H9 (cell line): ENCODE data around the gene AGO1. TPM values are rescaled to one million over a fixed set of nuclear protein-coding genes. Genes with fewer than 3 reads are reported as not detected.
A peak's percentile ranks its signal among the peaks of the same experiment; 100 is the strongest.

Source experiments
- DNase-seq: peaks from one replicate; pipeline ENCODE4 v3.0.0-alpha.2; 2017
- H2AFZ ChIP-seq: one replicate; pipeline ENCODE4 v1.6.1; 2013; ENCODE audit warnings: mild to moderate bottlenecking, low read length, control low read depth, moderate library complexity
- H2AK5ac ChIP-seq: 2 replicates; pipeline ENCODE4 v1.6.1; 2013; ENCODE audit warnings: low read length, control low read depth, mixed read lengths; ENCODE audit not compliant: insufficient read length
- H2BK120ac ChIP-seq: one replicate; pipeline ENCODE4 v1.6.1; 2013; ENCODE audit warnings: low read depth, mild to moderate bottlenecking, low read length, control low read depth, inconsistent platforms; ENCODE audit not compliant: poor library complexity, severe bottlenecking
- H2BK12ac ChIP-seq: 2 replicates; pipeline ENCODE4 v1.6.1; 2013; ENCODE audit warnings: low read length, control low read depth, mixed read lengths, low read depth; ENCODE audit not compliant: insufficient read length
- H2BK15ac ChIP-seq: 2 replicates; pipeline ENCODE4 v1.6.1; 2013; ENCODE audit warnings: low read depth, low read length, control low read depth
- H2BK20ac ChIP-seq: one replicate; pipeline ENCODE4 v1.6.1; 2013; ENCODE audit warnings: low read depth, mild to moderate bottlenecking, low read length, control low read depth, inconsistent platforms; ENCODE audit not compliant: poor library complexity, severe bottlenecking
- H2BK5ac ChIP-seq: 2 replicates; pipeline ENCODE4 v1.6.1; 2013; ENCODE audit warnings: low read length, control low read depth, mixed read lengths; ENCODE audit not compliant: insufficient read length
- H3K14ac ChIP-seq: 2 replicates; pipeline ENCODE4 v1.6.1; 2013; ENCODE audit warnings: low read length, control low read depth; ENCODE audit not compliant: insufficient read depth
- H3K18ac ChIP-seq: 2 replicates; pipeline ENCODE4 v1.6.1; 2013; ENCODE audit warnings: low read depth, mild to moderate bottlenecking, mixed read lengths, low read length, control low read depth; ENCODE audit not compliant: insufficient read length
- H3K23ac ChIP-seq: 2 replicates; pipeline ENCODE4 v1.6.1; 2013; ENCODE audit warnings: low read length, control low read depth, mixed read lengths, low read depth; ENCODE audit not compliant: insufficient read length
- H3K23me2 ChIP-seq: 2 replicates; pipeline ENCODE4 v1.6.1; 2013; ENCODE audit warnings: low read depth, mild to moderate bottlenecking, mixed read lengths, low read length, control low read depth; ENCODE audit not compliant: insufficient read length, poor library complexity, severe bottlenecking
- H3K27ac ChIP-seq: 2 replicates; pipeline ENCODE4 v1.5.1; 2013; ENCODE audit warnings: low read length, control low read depth, mixed read lengths, low read depth; ENCODE audit not compliant: insufficient read length
- H3K27me3 ChIP-seq: 2 replicates; pipeline ENCODE4 v1.6.1; 2013; ENCODE audit warnings: low read length, control low read depth, inconsistent platforms; ENCODE audit not compliant: insufficient read depth
- H3K4ac ChIP-seq: 2 replicates; pipeline ENCODE4 v1.6.1; 2013; ENCODE audit warnings: low read depth, mild to moderate bottlenecking, control low read depth, inconsistent platforms, low read length, moderate library complexity
- H3K4me1 ChIP-seq: 2 replicates; pipeline ENCODE4 v1.6.1; 2013; ENCODE audit warnings: low read length, control low read depth, inconsistent platforms; ENCODE audit not compliant: insufficient read depth
- H3K4me2 ChIP-seq: 2 replicates; pipeline ENCODE4 v1.6.1; 2013; ENCODE audit warnings: low read length, control low read depth, mixed read lengths; ENCODE audit not compliant: insufficient read length, insufficient read depth
- H3K56ac ChIP-seq: 2 replicates; pipeline ENCODE4 v1.6.1; 2013; ENCODE audit warnings: low read depth, mild to moderate bottlenecking, mixed read lengths, low read length, control low read depth; ENCODE audit not compliant: insufficient read length
- H3K79me1 ChIP-seq: 2 replicates; pipeline ENCODE4 v1.6.1; 2013; ENCODE audit warnings: low read depth, mild to moderate bottlenecking, moderate library complexity, low read length, control low read depth, inconsistent platforms; ENCODE audit not compliant: insufficient read depth, poor library complexity, severe bottlenecking
- H3K79me2 ChIP-seq: 2 replicates; pipeline ENCODE4 v1.6.1; 2013; ENCODE audit warnings: low read length, control low read depth, inconsistent platforms; ENCODE audit not compliant: insufficient read depth
- H3K9ac ChIP-seq: 2 replicates; pipeline ENCODE4 v1.6.1; 2013; ENCODE audit warnings: low read length, control low read depth, mixed read lengths; ENCODE audit not compliant: insufficient read length; ENCODE audit errors: extremely low read depth
- H3K9me3 ChIP-seq: one replicate; pipeline ENCODE4 v1.6.1; 2013; ENCODE audit warnings: low read depth, low read length, inconsistent platforms; ENCODE audit not compliant: control insufficient read depth
- H3T11ph ChIP-seq: one replicate; pipeline ENCODE4 v1.6.1; 2013; ENCODE audit warnings: mild to moderate bottlenecking, low read length, control low read depth, inconsistent platforms
- H4K20me1 ChIP-seq: one replicate; pipeline ENCODE4 v1.6.1; 2013; ENCODE audit not compliant: control insufficient read depth, insufficient read length, insufficient read depth
- H4K5ac ChIP-seq: 2 replicates; pipeline ENCODE4 v1.6.1; 2013; ENCODE audit warnings: low read depth, mild to moderate bottlenecking, mixed read lengths, low read length, control low read depth; ENCODE audit not compliant: insufficient read length
- H4K8ac ChIP-seq: replicated peaks from 2 replicates; pipeline ENCODE4 v1.6.1; 2013; ENCODE audit warnings: low read length, control low read depth, mixed read lengths, low read depth; ENCODE audit not compliant: insufficient read length
- H4K91ac ChIP-seq: 2 replicates; pipeline ENCODE4 v1.6.1; 2013; ENCODE audit warnings: low read depth, mild to moderate bottlenecking, moderate library complexity, mixed read lengths, low read length, control low read depth; ENCODE audit not compliant: insufficient read length
- H3K27ac Mint-ChIP-seq, 3 experiments: 2 replicates in 2 of 3; 3 replicates in 1 of 3; pipeline ENCODE4 v1.8.0; 2020 to 2021; ENCODE audit warnings: mixed read lengths in 3 of 3, mild to moderate bottlenecking in 1 of 3, moderate library complexity in 1 of 3
- H3K27me3 Mint-ChIP-seq: 2 replicates; pipeline ENCODE4 v1.8.0; 2021; ENCODE audit warnings: low read depth, mild to moderate bottlenecking, moderate library complexity, mixed read lengths
- H3K36me3 Mint-ChIP-seq, 3 experiments: 2 replicates in 2 of 3; 3 replicates in 1 of 3; pipeline ENCODE4 v1.8.0; 2020 to 2021; ENCODE audit warnings: low read depth in 3 of 3, mixed read lengths in 3 of 3; ENCODE audit not compliant: insufficient read depth in 1 of 3
- H3K4me1 Mint-ChIP-seq, 2 experiments: 2 replicates each; pipeline ENCODE4 v1.8.0; 2020; ENCODE audit warnings: mixed read lengths in 2 of 2
- H3K4me3 Mint-ChIP-seq, 2 experiments: 2 replicates in 1 of 2; 3 replicates in 1 of 2; pipeline ENCODE4 v1.8.0; 2020 to 2021; ENCODE audit warnings: mild to moderate bottlenecking in 2 of 2, mixed read lengths in 2 of 2, moderate library complexity in 1 of 2
- H3K9me3 Mint-ChIP-seq, 2 experiments: 2 replicates in 1 of 2; 3 replicates in 1 of 2; pipeline ENCODE4 v1.8.0; 2020; ENCODE audit warnings: mild to moderate bottlenecking in 2 of 2, mixed read lengths in 2 of 2, moderate library complexity in 1 of 2
- WGBS: extraction: QIAGEN DNeasy Blood & Tissue Kit; methylation state at CpG from one replicate; pipeline ENCODE4 v1.1.7; 2013; ENCODE audit warnings: missing lambda C conversion rate, low lambda C conversion rate, mixed read lengths; ENCODE audit not compliant: insufficient read length; ENCODE audit errors: extremely low coverage; 5-methylcytosine and 5-hydroxymethylcytosine counted together
- total RNA-seq: library from RNA; stranded (reverse); gene quantifications from 2 replicates; pipeline ENCODE4 v1.2.1, GENCODE V29; 2021
- TF ChIP-seq, protein P1 (sequence below): fragments of 200-600 bp; sonication (generic); conservative IDR thresholded peaks from 3 replicates; pipeline ENCODE4 v1.8.0; 2021; ENCODE audit warnings: antibody characterized with exemption, mild to moderate bottlenecking

Gene AGO1
- total RNA-seq, 1 experiment from 2014 or later: 74.2 TPM

DNA sequence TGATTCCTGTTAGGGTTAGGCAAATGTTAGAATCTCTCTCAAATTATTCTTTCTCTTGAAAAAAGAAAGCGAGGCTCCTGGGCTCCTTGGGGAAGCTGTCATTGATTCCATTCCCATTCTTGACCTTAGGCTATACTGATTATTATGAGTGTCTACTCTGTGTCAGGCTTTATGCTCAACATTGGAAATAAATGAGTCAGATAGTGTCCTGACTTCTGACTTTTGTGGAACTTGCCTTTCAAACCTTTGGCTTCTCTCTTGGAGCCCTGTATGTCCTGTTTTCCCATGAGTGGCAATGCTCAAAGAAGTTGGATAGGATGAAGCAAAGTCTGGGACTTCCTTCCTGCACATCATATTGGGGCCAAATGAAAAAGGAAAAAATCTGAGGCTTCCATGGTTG lies 11.6 kb downstream of the AGO1 start:
- no peak overlapping the region for H4K8ac ChIP-seq
- Mint-ChIP-seq H3K4me1 (no peaks in the 10 kb centered on the region), H3K36me3 (peaks cover 37 to 96% (median 83%) of the 10 kb centered on the region in 3 experiments; a peak in 6 of 7 replicates), H3K27ac (0 out of 7 replicates have a peak overlapping the region, but pooled peaks of 1 of the 3 experiments have one; percentile 20), H3K27me3 (no peaks in the 10 kb centered on the region), H3K9me3 (no peaks in the 10 kb centered on the region), H3K4me3 (no peak overlapping the region)
- H3K9ac ChIP-seq: no peak overlapping the region
- no peak overlapping the region for H3K23ac ChIP-seq
- no peak overlapping the region for H3T11ph ChIP-seq
- no peak overlapping the region for H2BK15ac ChIP-seq
- TF ChIP-seq, protein P1, sequence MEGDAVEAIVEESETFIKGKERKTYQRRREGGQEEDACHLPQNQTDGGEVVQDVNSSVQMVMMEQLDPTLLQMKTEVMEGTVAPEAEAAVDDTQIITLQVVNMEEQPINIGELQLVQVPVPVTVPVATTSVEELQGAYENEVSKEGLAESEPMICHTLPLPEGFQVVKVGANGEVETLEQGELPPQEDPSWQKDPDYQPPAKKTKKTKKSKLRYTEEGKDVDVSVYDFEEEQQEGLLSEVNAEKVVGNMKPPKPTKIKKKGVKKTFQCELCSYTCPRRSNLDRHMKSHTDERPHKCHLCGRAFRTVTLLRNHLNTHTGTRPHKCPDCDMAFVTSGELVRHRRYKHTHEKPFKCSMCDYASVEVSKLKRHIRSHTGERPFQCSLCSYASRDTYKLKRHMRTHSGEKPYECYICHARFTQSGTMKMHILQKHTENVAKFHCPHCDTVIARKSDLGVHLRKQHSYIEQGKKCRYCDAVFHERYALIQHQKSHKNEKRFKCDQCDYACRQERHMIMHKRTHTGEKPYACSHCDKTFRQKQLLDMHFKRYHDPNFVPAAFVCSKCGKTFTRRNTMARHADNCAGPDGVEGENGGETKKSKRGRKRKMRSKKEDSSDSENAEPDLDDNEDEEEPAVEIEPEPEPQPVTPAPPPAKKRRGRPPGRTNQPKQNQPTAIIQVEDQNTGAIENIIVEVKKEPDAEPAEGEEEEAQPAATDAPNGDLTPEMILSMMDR: no peak
- no peak overlapping the region for H3K4ac ChIP-seq
- no peak overlapping the region for H2BK120ac ChIP-seq
- H2AFZ ChIP-seq: no peak overlapping the region
- H3K79me2 ChIP-seq: no peaks in the 10 kb centered on the region
- DNase-seq: no peak
- no peak overlapping the region for H4K91ac ChIP-seq
- no peaks in the 10 kb centered on the region for H3K9me3 ChIP-seq
- no peak overlapping the region for H2BK12ac ChIP-seq
- no peak overlapping the region for H3K18ac ChIP-seq
- H2BK20ac ChIP-seq: no peak overlapping the region
- no peak overlapping the region for H4K5ac ChIP-seq
- H2BK5ac ChIP-seq: no peak overlapping the region
- whole genome bisulfite sequencing: no CpG with 5 or more reads among the region's 1 CpG
- no peaks in the 10 kb centered on the region for H3K27me3 ChIP-seq
- no peaks in the 10 kb centered on the region for H3K4me1 ChIP-seq
- H3K4me2 ChIP-seq: no peak overlapping the region
- H3K14ac ChIP-seq: no peak overlapping the region
- no peaks in the 10 kb centered on the region for H4K20me1 ChIP-seq
- no peak overlapping the region for H3K27ac ChIP-seq
- peaks cover 3% of the 10 kb centered on the region for H3K79me1 ChIP-seq
- no peak overlapping the region for H3K56ac ChIP-seq
- H3K23me2 ChIP-seq: no peaks in the 10 kb centered on the region
- H2AK5ac ChIP-seq: no peak overlapping the region
